GM18519 (cell line): ENCODE results near the gene EXD3.
A peak's percentile ranks its signal among the peaks of the same experiment; 100 is the strongest.

Experiments used
- ATAC-seq: cut with Tn5 transposase; IDR thresholded peaks from one replicate; pipeline ENCODE4 v1.9.1; 2021; ENCODE audit warnings: mild to moderate bottlenecking, moderate library complexity; ENCODE audit not compliant: unreplicated experiment, low FRiP score

Gene EXD3

DNA sequence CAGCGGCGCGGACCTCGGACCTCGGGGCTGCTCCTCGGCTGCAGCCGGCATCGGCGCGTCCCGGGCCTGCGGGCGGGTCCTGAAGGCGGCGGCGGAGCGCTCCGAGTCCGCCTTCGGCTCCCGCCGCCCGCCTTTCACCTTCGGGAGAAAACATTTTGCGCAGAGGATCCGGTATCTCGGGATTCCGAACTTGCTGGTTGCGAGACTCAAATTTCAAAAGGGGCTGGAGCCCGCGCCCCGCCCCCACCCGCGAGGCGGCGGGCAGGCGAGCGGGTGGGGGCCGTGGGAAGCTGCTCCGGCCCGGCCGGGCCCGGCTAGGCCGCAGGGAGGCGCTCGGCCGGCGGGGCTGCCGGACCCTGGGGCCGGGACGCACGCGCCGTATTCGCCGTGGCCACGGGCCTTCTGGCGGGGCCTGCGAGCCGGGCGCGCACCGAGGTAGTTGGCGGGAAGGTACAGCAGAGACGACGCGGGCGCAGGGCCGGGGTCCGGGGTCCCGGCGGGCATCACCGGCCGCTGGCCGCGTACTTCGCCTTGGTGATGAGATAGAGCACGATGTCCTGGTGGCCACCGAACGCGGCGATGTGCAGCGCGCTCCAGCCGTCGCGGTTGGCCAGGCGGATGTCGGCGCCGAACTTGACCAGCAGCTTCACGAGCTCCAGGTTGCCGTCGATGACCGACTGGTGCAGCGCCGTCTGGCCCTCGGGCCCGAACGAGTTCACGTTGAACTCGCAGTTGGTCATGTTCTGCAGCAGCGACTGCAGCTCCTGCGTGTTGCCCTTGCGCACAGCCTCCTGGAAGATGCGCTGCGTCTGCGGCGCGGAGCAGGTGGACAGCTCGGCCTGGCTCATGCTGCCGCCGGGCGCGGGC lies 121.6 kb downstream of the EXD3 start:
- ATAC-seq = peak; percentile 12

DNA sequence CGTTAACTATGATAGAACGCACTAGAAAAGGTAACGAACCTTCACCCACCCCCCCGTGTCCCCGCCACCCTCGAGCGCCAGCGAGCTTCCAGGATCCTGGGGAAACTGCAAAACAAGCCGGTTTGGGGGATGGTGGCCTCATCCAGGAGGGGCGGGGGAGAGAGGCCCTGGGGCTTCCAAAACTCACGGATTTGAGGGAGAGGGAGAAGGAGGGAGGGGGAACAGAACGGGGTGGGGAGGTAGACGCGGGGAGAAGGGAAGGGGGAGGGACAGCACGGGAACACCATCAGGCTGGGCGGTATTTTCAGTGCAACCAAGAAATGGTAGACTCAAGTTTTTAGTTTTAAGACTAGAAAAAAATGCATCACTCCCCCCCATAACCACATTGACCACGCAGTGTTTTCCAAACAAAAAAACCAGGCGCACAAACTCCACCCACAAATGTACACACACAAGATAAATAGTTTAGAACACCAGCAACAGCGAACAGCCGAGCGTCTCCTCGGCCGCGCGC lies 122.3 kb downstream of the EXD3 start:
- no peak for ATAC-seq

DNA sequence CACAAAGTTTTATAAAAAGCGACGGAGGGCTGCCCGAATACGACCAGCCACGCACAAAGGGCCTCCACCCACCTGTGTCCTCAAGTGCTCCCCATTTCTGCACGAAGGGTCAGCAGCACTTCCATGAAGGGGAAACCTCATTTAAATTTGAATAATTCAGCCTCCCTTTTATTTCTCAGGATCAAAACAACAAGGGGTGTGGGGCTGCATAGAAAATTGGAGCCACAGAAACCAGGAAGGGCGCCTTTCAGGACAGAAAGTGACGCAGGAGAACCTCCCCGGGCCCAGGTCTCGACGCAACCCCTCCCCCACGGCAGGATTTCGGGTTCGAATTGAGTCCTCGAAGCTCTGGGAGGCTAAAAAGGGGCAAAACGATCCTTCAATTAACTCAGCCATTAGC lies 123.0 kb downstream of the EXD3 start:
- ATAC-seq = no peak

DNA sequence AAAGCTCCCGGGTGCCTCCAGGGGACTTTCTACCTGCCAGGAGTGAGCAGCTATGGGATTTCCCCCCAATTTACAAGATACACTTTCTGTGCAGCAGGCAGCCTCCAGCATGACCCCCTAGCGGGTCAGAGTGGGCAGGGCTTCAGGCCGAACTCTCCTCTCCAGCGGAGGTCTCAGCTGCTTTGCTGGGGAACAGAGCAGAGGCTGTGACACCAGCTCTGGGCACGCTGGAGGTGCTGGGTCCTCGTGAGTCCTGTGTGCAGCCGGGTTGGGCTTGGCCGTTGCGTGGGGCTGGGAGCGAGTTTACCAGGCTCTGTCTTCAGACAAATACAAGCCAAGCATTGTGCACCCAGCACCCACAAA lies 123.8 kb downstream of the EXD3 start:
- ATAC-seq = no peak

DNA sequence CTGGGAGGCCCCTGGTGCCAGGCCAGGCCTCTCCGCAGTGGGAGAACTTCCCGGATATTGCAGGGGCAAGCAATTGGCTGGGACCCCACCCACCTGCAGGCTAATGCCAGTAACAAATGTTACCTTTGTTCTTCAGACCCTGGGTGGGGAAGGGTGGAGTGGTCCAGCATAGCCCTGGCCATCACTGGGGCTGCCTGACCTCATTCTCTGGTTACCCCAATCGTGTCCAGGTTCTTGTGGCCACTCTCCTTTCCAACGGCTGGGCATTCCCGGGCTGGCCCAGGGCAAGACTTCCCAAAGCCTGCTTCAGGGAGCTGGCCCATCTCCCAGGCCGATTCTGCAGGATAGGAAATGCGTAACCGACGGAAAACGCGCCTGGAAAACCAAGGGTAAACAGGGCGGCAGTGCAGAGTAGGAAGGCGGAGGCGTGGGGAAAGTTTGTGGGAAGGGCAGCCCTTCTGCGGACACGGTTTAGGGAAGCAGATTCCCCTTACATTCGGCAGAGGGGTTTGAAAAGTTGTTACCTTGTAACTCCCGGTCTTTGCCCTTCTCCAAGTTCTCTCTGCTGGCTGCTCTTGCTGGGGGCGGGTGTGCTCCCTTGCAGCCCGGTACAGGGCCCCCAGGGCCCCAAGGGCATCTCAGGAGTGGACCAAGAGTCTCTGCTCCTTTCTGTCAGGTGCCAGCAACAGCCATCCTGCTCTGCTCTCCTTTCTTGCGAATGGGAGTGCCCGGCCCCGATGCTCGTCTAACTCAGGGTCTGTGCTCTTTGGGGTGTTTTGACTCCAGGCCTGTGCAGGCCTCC lies 124.4 kb downstream of the EXD3 start:
- ATAC-seq = no peak

DNA sequence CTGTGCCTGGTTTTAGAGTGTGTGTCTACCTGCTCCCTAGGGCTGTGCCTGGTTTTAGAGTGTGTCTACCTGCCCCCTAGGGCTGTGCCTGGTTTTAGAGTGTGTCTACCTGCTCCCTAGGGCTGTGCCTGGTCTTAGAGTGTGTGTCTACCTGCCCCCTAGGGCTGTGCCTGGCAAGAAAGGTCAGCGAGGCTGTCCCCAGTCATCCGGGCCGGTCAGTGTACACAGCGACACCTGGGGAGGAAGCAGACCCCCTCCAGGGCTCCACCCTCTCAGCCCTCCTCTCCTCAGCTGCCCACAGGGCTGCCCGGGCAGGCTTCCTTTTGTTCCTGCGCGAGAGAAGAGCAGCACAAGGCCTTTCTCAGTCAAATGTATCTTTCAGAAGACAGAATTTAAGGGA lies 125.0 kb downstream of the EXD3 start:
- ATAC-seq = no peak

DNA sequence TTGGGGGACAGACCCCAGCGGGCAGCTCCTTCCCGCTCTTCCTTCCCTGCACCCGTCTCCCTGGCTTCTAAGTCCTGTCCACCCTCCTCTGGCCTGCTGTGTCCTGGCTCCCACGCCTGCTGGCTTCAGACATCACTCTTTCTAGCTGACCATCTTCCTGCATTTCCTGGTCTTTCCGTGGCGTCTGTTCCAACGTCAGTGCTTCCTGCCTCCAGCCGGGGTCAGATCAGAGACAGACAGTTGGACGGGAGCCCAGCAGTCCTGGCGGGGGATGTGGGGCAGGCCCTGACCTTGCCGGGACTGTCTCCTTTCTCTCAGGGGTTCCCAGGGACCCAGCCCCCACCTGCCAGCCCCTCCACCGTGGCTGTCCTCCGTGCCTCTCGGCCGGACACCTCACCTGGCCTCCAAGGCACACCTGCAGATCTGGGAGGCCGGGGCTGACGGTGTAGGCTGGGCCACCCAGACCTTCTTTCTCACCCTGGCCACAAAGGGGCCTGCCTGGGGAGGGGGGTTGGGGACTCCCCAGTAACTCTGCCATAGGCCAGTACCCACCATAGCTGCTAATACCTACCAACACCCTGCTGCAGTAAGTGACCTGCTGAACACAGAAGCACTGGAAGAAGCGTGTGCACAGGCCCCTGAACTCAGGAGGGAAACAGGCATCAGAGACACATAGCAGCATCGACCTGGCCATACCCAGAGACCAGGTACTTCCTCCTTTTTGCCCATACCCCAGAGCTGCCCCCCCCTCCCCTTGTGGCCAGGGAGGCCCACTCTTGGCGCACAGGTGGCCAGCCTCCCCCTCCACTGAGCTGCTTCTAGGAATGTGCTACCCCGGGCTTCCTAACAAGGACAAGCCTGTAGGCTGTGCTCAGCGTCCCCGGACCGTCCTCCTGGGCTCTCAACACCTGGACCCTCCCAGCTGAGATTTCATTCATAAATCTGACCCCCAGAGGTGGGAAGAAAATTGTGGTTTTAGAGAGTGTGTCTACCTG lies 126.0 kb downstream of the EXD3 start:
- ATAC-seq = no peak

DNA sequence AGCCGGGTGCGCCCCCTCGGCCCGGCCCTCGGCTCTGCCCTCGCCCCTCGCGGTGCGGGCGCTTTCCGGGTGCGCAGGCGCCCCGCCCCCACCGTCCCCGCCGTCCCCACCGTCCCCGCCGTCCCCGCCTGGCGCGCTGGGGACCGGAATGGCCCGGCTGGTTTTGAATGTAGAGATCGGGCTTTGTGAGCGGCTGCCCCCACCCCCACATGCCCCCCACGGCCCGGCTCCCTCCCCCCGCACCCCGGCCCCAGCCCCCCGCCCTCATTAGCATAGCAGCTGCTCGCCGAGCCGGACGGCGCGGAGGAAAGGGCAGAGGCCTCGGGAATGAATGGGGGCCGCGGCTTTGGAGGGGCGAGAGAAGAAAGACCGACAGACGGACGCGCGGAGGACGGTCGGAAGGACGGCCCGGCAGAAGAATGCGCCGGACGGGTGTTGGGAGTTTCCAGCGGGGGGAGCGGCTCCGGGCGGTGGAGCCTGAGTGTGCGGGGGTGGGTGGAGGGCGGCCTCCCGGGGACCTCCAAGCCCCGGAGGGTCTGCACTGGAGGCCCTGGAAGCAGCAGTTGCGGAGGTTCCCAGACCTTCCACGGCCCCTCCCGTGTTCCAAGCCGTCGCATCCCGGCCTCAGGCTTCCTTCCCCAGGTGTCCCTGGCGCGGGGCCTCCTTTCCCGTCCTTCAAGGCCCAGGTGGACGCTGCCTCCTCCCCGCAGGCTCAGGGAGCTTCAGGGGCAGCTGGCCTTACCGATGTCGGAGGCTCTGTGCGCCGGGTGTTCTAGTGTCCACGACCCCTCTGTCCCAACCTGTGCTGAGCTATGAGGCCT lies 126.9 kb downstream of the EXD3 start:
- no peak for ATAC-seq

DNA sequence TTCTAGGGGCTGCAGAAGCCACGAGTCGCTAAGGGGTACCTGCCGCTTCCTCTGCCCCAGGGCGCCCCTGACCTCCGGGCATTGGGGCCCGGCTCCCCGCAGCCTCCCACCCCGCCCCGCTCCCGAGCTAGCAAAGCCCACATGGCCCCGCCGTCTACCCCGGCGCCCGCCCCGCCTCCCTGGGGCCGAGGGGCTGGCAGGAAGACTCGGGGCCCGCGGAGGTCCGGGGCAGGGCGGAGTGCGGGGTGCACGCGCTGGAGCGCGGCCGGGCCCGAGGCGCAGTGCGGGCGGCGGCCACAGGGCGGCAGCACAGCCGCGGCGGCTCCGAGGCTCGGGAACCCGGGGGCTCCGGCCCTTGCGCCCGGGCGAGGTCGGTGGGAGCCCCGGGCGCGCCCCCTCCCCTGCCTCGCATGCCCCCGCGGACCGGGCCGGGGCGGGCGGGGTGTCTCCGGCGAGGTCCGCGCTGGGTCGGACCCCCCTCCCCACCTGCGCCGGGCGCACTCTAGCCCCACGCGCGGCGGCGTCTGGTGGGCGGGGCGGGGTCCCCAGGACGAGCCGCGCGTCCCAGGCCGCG lies 127.6 kb downstream of the EXD3 start:
- no peak for ATAC-seq

DNA sequence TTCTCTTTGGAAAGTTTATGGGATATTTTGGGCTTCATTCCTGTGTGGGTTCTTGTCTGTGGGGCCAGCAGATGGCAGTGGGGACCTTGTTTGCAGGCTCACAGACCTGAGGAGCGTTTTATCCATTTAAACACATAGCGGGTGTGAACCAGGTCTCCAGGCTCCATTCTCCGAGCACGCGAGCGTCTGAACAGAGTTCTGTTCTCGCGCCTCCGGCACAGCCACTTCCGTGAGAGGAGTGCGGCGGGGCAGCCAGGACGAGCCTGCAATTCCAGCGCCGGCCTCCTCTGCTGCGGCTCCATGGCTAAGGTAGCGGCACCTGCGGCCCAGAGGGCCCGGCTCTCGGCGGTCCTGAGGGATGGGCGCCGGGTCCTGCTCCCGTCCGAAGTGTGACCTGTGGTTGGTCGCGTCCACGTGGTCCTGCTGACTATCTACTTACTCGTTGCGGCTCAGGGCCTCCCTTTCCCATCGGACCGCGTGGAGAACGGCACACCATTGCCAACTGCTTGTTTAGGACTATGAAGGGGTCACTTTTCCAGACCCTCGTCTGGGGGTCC lies 128.2 kb downstream of the EXD3 start:
- ATAC-seq = no peak

DNA sequence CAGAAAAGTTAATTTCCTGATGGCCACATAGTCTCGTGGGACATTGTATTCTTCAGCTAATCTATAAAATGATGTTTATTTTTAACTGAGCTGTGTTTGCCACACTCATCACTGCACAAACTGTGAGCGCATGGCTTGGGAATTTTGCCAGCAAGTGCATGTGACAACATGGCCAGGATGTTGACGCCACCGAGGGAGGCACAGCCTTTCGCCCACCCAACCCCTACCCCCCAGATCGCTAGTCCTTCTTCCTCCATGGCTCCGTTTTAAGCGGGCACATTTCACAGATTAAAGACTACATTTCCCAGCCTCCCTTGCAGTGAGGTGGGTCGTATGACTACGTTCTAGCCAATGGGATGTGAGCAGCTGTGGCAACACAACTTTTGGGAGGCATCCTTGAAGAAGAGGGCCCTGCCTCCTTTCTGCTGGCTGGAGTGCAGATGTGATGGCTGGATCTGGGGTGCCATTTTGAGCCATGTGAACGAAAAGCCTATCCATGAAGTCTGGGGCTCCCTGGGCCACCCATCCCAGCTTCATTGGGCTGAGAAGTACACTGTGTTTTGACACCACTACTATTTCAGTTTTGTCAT lies 128.8 kb downstream of the EXD3 start:
- no peak for ATAC-seq

DNA sequence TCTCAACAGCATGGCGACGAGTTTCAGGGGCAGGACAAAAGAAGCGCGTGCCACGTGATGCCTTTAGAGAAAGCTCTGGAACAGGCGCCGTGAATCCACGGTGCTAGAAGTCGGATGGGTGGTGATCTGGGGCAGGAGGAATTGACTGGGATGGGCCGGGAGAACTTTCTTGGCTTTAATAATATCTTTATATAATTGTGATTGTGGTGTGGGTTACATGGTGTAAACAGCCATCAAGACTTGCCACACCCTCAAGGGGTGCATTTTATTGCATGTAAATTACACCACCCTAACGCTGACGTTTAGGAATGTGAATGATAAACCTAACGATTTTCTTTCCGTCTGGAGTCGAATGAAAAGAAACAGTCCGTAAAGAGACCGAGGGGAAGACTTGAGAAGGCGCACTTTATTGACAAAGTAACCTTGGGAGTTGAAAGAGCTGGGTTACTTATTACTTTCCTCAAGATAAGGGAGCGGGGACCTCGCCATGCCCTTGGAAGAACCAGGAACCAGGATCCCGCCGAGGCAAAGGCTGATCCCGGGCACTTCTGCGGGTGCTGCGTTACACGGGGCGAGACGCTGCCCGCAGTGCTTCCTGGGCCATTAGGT lies 129.4 kb downstream of the EXD3 start:
- no peak for ATAC-seq

DNA sequence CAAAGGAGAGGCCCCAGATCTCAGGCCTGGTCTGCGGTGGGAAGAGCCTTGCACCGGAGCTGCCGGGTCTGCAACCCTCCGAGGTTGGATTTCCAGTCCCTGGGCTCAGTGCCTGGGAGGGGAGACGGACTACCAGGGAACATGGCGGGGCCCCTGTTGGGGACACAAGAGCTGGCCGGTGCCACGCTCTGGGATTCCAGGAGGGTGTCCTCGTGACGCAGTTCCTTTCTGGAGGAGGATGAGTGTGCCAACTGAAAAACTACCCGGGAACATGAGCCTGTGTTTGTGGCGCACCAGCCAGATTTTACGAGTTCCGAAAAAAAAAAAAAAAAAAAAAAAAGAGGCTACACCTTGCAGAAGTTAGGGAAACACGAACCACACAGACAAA lies 129.9 kb downstream of the EXD3 start:
- ATAC-seq = no peak

DNA sequence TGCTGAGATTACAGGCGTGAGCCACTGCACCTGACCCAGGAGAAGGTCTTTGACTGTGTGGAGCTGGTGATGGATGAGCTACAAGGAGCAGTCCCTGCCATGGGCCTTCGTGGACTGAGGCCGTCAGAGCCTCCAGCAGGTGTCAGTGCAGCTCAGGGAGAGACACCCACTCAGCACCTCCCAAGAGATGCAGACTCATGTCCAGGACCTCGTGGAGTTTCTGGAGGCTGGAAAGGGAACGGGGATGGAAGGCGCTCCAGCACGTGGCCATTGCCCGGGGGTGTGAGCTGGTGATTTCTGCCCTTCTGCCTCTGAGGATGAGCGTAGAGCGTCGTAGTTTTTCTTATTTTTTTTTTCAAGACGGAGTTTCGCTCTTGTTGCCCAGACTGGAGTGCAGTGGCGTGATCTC lies 136.0 kb downstream of the EXD3 start:
- ATAC-seq = no peak

DNA sequence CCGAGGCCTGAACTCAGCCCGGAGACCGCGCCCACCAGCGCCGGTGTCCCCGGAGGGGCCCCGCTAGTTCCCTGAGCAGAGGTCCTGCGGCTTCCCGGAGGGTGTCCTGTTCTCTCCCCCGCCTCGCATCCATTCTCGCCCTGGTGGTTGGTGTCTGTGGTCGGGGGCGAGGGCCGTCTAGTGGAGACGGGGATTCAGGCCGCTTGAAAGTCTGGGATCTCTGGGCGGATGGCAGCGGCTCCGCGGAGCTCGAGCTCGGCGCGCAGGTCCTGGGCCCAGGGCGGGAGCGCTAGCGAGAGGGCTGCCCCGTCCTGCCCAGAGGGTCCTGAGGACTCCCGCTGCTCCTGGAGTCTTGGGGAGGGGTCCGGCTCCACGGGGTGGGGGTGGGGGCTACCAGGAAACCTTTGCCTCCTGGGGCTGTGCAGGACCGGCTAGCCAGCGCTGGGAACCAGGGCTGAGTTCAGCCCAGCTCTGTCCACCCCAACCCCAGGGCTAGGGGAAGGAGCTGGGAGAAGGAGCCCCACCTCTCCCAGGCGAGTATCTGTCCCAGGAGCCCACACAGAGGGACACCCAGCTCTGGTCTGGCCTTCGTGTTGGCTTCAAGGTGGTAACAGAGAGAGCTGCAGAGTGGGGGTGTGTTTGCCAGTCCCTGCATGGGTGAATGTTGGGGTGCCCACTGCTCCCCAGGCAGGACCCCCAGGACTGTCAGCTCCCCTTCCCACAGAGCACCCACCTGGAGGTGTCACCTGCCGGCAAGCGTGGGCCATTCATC lies 141.4 kb downstream of the EXD3 start:
- ATAC-seq = no peak

DNA sequence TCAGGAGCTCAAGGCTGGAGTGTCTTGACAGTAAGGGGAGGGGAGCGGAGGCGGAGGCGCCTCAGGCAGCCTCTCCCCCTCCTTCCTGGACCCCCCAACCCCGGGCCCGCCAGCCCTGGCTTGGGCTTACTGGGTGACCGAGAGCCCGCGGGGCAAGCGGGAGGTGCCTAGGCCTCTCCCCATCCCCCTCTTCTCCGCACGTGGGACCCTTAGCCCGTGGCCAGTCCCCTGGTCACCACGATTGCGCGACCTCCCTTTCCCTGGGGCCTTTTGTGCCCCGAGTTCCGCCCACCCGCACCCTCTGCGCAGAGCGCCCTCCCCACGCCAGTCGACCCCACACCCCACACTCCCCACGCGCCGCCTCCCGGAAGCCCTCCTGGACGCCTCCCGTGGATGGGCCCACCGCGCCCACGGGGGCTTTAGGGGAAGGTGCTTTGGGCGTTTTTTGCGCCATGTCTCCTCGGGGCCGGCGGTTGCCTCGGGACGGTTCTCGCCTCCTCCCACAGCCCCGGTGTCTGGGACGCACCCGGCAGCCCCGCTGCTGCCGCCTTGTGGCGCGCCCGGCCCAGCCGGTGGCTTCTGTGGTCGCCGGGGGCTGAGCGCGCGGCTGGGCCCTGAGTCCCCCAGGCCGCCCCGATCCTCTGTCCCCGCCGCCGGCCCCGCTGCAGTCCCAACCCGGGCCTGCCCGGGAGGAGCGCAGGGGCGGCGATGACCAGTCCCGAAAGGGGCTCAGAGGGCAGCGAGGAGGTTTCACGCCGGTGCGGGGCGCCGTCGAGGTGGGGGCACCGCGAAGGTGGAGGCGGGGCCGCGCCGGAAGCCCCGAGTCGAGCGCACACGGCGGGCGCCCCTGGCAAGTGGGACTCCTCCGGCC lies 142.3 kb downstream of the EXD3 start:
- ATAC-seq = no peak
